ENCODE measurements around the gene EPHA1.
"Not testable (repeated sequence)": the region's sequence is repeated elsewhere in the genome, so short reads cannot be mapped to it uniquely, and the experiment has no call there.

Gene EPHA1

DNA sequence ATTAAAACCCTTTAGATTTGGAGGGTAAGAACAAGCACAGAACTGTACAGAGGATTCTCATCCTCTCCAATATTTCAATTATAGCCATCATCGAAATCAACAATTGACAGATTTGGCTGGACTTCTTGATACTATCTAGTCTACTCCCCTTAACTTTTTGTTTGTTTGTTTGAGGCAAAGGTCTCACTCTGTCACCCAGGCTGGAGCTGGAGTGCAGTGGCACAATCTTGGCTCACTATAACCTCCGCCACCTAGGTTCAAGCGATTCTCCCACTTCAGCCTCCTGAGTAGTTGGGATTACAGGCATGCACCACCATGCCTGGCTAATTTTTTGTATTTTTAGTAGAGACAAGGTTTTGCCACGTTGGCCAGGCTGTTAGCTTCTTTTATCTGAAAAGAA is 6.4 kb downstream of the EPHA1 start:
- not testable (repeated sequence) for DNase-seq (ENCODE audit: low spot score)

DNA sequence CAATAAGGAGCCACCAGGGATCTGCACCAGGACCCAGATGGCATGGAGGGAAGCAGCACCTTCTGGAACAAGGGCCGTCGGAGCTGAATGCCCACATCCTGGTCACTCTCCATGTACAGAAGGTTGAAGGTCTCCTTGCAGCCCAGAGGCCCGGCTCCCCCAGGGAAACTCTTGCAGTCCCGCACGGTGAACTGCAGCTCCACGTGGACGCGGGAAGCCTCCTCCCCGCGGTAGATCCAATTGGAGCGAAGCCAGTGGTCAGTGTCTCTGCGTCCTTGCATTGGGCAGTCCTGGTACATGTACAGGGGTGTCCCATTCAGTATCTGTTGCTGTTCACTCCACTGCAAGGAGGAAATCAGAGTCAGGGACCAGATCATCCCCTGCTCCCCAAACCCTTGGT is 7.4 kb downstream of the EPHA1 start:
- DNase-seq (ENCODE audit: low spot score) = no peak

DNA sequence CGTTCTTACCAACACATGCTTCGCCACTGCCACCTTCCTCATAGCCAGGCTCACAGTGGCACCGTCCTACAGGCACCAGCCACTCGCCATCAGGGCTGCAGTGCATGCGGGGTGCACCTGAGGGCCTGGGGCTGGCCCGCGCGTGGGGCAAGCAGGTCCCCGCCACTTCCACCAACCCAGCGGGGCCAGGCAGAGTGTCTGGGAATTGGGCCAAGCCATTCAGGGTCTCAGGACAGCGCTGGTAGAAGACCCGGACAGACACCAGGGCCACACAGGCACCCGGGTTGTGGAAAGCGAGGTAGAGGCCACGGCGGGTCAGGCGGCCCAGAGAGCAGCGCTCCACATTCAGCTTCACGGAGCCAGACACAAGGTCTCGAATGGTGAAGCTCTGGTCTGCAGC is 9.0 kb downstream of the EPHA1 start:
- no peak for DNase-seq (ENCODE audit: low spot score)

DNA sequence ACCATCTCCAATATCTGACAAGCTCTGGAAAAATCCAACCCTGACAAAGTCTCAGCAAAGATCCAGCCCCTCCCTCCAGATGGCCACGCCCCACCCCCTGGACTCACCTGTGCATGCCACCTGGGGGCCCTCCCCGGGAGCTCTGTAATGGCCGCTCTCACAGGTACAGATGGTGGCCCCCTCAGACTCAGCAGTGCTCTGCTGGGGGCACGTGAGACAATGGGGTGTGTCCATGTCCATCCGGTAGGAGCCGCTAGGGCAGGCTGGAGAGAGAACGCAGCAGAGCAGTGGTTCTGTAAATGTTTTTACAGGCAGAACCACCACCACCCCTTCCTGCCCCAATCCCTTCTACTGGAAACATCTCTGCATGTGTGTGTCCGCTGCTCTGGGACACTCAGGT is 9.5 kb downstream of the EPHA1 start:
- no peak for DNase-seq (ENCODE audit: low spot score)

DNA sequence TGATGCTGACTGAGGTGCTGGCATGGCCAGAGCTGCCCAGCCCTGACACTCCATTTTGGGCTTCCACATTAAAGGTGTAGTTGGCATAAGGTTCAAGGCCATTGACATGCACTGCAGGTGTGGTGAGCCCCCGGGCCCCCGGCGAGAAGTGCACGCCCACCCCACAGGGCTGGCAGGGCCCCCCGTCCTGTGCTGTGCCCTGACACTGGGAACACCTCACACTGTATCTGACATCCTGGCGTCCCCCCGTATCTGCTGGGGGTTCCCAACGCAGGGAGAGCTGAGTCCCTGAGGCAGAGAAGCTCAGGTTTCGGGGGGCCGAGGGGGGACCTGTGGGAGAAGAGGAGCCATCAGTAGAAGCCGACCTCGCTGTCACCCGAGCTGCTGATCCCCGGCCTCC is 10.0 kb downstream of the EPHA1 start:
- DNase-seq (ENCODE audit: low spot score) = no peak

DNA sequence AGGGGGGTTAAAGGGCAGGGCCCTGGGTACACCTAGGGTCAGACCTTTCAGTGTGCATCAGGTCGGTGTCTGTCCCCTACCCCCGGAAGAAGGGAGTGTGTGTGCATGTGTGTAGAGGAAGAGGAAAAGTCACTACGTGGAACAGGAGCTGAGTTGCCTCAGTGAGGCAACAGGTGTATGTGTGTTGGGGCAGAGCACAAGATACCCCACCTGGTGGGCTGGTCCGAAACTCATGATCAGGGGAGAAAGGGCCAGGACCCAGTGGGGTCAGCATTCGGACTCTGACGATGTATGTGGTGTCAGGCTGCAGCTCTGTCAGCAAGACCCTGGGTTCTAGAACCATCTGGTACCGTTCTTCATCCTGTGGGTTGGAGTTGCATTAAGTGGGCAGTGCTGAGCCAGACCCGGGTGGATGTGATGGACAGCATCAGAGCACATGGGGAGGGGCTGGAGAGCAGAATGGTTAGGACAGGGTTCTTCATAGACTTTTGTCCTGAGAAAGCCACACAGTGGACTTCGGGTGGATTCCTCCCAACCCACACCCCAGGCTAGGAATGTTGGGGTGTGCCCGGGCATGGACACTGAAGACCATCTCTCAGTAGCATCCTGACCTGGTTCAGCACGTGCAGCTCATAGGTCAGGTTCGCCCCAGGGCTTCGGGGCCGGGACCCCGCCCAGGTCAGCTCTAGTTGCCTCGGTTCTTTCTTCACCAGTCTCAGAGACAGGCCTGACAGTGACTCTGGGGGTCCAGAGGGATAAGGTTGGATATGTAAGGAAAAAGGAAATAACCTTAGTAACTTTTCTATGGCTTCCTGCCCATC is 10.7 kb downstream of the EPHA1 start:
- no peak for DNase-seq (ENCODE audit: low spot score)

DNA sequence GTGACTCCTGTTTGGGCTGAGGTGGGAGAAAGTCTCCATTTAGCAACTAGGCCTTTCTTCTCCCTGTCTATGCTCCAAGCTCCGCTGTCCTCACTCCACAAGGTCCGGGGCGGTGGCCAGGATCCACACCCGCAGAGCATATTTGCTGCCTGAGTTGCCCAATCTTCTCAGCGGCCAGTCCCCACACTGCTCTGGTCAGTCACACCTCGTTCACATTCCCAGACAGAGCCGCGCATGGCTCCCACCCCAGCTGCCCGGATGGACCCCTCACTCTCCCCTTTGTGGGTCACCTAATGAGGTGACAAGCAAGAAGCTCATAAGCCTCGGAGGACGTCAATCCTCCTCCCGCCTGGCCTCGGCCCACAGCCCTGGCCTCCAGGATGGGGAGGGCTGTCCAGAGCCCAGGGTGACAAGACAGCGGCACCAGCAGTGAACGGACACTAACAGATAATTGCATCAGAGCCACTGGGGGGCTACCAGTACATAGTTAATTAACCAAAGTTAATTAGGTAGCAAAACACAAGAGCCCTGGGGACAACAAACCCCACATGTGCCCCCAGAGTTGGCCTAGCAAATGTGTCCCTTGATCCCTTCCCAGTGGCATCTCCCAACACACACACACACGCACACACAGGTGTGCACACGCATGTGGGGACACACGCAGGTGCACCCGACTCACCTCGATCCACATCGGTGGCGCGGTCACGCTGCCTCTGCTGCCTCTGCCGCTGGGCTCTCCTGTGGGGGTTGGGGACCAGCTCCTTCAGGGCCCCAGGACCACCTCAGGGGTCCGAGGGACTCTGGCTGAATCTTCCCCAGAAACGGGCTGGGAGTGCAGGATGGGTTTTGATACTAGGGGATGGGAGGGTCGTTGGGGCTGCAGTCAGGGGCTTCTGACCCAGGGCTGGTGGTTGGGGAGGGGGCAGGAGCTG is 11.8 kb downstream of the EPHA1 start:
- no peak for DNase-seq (ENCODE audit: low spot score)

DNA sequence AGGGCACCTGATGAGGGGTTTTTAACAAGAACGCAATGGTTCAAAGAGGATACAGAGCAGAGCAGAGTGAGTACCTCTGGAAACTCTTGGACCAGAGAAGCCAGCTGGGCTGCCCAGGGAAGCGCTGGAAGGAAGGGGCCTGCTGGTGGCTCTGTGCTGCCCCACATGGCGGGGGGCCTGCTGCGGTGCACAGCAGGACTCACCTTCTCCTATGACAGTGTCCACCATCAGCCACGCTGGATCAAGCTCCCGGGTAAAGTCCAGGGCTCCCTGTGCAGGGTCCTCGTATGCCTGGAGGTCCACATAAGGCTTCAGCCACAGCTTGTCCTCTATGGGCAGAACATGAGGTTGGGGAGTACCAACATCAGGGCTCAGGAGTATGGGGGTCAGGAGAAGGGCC is 12.5 kb downstream of the EPHA1 start:
- no peak for DNase-seq (ENCODE audit: low spot score)

DNA sequence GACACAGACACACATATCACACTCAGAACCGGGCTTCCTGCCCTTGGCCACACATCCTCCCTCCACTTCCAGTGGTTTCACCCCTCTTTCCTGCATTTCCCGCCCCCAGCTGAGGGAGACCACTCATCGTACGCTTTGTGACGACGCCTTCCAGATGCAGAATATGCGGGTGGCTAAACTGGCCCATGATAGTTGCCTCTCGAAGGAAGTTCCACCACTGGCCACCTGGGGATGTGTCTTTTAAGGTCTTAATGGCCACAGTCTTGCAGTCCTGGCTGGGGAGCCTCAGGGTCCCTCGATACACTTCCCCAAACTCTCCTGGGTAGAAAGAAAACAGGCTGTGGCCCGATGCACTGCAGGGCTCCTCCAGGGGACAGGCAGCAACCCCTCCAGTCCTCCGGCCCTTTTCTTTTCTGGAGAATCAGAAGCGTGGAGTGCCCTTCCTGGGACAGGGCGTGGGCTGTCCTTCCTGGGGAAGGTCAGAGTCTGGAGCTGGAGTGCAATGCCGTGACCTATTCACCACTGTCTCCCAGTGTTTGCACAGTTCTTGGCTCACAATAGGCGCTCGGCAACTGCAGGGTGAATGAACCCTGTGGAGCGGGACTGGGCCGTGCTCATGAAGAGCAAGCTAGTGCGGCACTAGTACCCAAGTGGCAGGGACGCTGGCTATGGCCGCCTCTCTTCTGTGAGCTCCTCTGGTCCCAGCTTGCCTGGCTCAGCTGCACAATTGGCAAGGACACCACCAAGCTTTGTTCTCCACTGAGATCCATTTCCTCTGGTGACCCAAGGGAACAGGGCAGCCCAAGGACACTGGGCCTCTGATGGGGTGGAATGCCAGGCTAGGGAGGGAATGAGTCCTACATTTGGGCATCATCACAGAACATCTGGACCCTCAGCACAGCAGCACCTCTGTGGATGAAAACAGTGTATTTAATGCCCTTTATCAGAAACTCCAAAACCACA is 13.2 kb downstream of the EPHA1 start:
- DNase-seq (ENCODE audit: low spot score) = no peak

DNA sequence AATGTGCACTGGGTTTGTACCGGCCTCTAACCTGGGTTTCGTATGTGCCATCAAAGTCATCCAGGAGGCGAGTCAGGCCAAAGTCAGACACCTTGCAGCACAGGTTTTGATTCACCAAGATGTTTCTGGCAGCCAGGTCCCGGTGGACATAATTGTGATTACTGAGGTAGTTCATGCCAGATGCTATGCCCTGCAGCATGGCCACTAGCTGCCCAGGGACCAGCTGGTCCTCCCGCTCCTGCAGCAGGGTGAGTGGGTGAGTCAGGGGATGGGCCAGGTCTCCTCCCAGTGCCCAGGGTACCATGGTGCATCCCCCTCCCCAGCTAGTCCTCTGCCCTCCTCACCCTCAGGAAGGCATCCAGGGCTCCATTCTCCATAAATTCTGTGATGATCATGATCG is 13.9 kb downstream of the EPHA1 start:
- no peak for DNase-seq (ENCODE audit: low spot score)

DNA sequence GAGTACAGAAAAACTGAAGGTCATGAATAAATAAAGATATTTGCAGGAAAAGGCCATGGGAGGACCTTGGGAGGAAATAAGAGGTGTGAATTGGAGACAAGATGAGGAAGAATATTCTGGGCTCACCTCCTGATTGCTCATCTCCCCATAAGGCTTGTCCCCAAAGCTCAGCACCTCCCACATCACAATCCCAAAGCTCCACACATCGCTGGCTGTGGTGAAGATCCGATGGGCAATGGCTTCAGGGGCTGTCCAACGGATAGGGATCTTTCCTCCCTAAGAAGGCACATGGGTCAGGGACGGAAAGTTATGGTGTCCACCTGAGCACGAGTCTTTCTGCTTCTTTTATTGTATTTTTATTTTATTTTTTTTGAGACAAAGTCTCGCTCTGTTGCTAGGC is 14.6 kb downstream of the EPHA1 start:
- DNase-seq (ENCODE audit: low spot score) = no peak

DNA sequence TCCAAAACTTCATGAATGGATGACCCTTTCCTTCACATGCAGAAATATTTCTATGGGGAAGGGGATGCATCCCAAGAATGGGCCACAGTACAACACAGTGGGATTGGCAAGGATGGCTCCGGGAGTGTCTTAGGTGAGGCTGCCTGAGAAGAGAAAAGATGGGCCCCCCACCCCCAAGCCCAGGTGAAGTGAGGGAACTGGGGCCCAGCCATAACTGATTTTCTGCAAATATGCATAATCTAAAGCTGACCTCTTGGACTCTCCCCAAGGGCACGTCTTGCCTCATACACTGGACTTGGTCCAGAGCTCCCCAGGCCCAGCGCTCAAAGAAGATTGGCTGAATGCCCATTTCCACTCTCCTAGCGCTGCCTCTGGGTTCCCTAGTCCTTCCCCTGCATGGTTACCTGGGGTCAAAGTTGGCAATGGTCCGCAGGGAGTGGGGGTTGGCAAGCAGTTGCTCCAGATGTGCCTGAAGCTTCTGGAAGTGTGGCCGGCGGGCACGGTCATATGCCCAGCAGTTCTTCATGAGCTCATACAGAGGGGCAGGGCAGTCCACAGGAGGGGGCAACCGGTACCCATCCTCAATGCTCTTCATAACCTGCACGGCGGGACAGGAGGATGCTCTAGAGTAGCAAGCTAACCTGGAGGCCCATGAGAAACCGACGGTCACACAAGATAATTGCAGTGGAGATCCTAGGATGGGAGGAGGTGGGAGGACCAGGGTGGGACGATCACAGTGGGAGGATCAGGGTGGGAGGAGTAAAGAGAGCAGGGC is 15.2 kb downstream of the EPHA1 start:
- no peak for DNase-seq (ENCODE audit: low spot score)

DNA sequence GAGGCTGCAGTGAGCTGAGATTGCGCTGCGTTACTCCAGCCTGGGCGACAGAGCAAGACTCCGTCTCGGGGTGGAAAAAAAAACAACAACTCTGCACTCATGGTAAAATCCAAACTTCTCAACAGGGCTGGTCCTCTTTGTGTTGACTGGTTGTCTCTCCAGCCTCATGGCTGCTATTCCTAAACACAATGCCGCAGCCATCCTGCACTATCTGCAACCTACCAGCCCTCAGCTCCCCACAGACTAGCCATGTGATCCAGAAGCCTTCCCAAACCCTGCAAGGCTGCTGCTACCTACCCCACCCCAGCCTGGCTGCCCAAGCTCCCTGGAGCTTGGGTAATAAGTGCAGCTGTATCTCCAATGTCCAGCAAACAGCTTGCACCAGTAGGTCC is 15.8 kb downstream of the EPHA1 start:
- DNase-seq (ENCODE audit: low spot score) = no peak

DNA sequence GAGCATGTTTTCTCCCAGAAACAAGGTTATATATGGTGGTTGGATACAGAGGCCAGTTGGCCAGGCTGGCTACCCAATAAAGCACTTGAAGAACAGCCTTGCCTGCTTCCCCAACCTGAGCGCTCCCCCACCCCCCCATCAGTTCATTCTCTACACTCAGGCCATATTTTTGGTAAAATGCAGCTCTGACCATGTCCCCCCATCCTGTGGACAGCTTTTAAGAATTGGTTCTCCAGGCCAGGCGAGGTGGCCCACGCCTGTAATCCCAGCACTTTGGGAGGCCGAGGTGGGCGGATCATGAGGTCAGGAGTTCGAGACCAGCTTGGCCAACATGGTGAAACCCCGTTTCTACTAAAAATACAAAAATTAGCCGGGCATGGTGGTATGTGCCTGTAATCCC is 16.2 kb downstream of the EPHA1 start:
- not testable (repeated sequence) for DNase-seq (ENCODE audit: low spot score)

DNA sequence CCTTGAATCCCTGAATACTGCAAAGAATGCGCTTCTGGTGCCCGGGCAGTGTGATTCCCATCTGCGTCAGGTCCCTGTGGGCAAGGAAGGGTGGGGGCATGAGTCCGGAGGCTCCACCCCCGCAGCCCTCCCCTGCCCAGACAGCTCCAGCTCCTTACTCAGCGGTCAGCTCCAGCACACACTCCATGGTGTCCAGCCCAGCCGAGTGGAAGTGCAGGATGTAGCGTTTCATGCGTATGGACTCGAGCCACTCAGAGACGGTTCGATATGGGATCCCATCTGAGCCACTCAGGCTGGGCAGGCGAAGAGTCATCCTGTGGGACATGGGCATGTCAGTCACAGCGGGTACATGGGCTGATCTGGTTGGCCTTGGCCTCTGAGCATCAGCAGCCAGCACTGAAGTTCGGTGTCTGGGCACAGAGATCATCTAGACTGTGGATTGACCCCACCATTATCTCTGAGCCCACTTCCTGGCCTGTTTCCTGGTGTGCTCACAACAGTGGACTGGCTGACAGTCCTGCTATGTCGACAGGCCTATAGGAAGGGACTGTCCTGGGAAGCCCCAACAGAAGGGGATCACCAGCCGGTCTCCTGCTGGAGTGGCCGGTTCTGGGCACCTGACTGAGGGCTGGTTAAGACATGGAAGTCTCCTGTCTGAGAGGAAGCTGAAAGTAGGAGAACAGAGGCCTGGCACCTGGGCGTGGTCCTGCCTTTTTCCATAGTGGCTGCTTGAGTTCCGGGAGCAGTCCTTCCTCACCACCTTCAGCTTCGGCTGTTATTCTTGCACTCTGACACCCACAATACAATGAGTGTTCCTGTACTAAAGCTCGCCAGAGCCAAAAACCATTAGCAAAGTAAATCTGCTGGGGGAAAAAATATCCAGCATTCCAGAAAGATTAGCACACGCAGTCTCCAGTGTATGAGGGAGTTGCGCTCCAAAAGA is 16.9 kb downstream of the EPHA1 start:
- no peak for DNase-seq (ENCODE audit: low spot score)

DNA sequence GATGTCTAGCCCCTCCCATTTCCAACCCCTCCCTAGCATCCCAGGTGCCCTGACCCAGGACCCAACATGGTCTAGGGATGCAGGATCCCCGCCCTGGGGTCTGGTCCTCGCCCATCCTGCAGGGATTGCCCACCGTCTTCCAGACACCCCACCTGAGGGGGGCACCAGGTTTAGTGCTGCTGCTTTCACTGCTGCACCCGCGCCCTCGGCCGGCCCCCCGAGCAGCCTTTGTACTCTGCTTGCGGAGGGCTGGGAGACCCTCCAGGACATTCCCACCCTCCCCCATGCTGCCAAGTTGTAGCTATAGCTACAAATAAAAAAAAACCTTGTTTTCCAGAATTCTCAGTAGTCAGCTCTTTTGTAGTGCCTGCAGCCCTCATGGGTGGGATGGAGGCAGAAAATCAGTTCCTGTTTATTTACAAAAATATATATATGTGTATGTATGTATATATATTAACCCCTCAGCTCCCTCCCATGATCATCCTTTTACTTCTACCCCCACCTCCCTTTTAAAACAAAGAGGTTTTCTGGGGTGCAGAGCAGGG is 17.8 kb downstream of the EPHA1 start:
- DNase-seq (ENCODE audit: low spot score) = no peak

DNA sequence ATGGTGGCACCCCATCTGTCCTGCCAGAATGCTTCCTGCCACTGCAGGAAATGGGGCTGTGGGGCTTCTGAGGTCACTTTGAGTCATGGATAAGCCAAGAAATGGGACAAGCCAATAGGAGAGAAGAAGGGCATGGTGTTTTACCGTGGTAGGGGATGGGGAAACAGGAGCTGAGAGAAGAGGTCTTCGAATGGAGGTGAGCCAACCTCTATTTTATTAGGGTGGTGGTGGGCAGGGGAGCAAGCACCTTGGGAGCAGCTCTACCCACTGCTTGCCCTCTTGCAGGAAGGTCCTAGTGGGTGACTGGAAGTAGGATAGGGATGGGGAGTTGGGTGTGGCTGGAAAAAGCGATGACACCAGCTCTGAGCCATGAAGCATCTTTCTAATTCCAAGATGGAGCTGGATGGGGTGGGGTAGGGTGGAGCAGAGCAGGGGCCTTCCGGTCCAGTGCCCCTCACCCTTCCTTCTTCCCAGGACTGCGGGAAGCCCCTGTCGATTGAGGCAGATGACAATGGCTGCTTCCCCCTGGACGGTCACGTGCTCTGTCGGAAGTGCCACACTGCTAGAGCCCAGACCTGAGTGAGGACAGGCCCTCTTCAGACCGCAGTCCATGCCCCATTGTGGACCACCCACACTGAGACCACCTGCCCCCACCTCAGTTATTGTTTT is 18.4 kb downstream of the EPHA1 start:
- DNase-seq (ENCODE audit: low spot score) = no peak

DNA sequence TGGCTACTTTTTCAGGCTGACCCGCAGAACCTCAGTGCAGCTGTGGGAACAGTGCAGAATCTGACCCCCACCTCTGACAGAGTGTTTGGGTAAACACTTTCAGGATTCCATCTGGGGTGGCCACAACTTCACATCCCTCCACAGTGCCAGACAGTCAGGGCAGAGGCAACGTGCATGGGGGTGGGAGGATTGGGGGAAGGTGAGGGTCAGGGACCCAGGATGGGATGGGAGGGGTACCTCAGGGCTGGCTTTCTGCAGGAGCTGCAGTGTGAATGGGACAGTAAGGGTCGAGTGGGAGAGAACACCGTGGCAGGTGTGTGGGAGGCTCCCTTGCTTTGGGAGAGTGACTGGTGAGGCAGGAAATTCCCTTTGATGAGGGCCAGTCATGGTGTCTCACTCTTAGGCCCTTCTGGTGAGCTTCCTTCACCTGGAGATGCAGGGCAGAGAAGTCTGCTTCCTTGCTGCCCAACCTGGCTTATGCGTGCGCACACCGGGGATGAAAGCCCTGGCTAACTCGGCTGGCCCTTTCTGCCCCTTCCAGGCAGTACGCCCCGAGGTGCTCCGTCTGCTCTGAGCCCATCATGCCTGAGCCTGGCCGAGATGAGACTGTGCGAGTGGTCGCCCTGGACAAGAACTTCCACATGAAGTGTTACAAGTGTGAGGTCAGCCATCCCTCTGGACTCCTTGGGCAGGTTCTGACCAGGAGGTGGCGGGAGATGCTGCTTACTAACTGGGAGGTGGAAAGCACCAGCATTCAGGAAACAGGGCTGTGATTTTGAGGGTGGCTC is 19.1 kb downstream of the EPHA1 start:
- no peak for DNase-seq (ENCODE audit: low spot score)

Data from Ammon's horn (tissue), 1 donor.